HG03571 (cell line): ENCODE data around the gene GOLGA6A.
"Not testable (repeated sequence)": the region's sequence is repeated elsewhere in the genome, so short reads cannot be mapped to it uniquely, and the experiment has no call there.

ENCODE experiments used
- ATAC-seq: cut with Tn5 transposase; IDR thresholded peaks from one replicate; pipeline ENCODE4 v1.9.1; 2021; ENCODE audit not compliant: unreplicated experiment

The GOLGA6A gene, protein sequence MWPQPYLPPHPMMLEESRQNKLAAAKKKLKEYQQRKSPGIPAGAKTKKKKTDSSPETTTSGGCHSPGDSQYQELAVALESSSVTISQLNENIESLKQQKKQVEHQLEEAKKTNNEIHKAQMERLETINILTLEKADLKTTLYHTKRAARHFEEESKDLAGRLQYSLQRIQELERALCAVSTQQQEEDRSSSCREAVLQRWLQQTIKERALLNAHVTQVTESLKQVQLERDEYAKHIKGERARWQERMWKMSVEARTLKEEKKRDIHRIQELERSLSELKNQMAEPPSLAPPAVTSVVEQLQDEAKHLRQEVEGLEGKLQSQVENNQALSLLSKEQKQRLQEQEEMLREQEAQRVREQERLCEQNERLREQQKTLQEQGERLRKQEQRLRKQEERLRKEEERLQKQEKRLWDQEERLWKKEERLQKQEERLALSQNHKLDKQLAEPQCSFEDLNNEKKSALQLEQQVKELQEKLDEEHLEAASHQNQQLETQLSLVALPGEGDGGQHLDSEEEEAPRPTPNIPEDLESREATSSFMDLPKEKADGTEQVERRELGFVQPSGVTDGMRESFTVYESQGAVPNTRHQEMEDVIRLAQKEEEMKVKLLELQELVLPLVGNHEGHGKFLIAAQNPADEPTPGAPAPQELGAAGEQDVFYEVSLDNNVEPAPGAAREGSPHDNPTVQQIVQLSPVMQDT

DNA sequence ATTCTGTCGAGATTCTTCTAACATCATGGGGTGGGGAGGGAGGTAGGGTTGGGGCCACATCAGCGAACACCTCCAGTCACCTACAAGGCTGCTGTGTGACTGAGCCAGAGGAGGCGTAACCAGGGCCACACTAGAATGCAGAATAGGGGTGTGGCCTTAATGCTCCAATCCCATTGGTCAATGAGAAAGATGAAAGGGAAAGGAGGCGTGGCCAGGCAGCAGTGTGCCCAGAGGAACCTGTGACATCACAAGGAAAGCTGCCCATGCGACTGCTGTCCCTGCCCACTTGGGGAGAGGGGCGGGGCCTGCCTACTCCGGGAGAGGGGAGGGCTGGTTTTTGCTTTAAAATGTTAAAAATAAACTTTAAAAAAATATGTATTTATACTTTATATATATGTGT lies at the start of gene GOLGA6A:
Gene GOLGA6A (minus strand): TSS at position 101 of the 400 bp plus-strand sequence. CDS start 41 bp downstream, at position 60.
- ATAC-seq, result not testable (repeated sequence)

DNA sequence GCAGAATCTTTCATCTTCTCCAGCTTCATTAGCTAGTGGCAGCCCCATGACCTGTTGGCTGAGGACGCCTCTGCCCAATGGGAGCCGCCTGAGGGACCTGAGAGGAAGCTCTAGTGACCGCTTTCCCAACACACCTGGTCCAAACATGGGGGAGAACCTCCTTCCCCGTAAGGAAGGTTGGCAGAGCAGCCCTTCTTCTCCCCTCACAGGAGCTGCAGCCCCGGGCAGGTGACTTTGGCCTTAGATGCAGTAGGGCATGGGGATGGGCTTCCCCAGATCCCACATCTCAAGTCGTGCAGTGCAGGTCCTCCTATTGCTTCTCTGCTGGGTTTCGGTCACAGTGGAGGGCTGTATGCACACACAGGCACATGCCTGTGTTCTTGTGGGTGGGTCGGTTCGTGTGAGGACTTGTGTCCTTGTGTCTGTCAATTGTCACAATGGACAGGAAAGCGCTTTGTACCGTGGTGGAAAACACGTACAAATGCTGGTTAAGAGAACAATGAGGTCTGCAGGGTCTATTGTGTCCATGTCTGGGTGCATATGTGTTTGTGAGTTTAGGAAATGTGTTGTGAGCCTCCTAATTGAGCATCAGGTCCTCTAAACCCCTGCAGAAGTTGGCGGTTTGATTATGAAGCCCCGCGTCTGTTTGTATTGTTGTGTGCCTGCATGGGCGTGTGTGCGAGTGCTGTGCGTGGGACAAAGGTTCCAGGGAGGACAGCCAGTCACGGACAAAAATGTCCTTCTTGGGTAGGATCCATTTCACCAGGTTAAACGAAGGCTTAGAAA lies 49.5 kb upstream of the GOLGA6A start:
- no peak for ATAC-seq

DNA sequence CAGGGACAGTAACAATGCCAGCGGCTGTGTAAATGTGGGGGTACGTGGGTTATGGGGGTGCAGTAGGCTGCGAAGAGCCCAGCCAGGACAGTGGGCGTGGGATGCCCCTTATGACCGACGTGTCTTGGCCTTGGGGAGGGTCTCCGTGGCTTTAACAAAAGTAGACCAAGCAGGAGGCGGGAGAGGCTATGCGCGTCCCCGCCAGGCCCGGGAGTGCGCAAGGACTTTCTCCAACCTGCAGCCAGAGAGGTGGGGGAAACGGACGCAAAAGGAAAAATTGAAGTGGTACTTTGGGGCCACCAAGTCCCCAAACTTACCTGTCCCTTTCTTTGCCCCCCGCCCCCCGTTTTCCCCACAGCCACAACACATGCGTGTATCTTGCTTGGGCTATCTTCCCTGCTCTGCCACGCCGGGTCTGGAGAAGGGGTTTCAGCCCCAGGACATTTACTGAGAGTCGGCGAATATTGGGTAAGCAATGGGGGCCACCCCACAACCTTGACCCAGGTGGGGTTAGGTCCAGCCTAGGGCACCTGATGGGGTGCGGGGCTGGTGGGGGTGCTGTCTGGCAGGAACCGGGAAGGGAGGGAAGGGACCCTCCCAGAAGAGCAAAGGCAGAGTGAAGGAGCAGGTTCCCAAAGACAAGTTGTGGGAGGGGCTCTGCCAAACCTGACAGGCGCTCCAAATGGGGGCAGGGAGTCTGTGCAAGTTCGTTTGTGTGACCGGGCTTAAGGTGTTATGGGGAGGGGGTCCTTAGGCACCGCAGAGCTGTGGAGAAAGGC lies 48.7 kb upstream of the GOLGA6A start:
- ATAC-seq, result no peak

DNA sequence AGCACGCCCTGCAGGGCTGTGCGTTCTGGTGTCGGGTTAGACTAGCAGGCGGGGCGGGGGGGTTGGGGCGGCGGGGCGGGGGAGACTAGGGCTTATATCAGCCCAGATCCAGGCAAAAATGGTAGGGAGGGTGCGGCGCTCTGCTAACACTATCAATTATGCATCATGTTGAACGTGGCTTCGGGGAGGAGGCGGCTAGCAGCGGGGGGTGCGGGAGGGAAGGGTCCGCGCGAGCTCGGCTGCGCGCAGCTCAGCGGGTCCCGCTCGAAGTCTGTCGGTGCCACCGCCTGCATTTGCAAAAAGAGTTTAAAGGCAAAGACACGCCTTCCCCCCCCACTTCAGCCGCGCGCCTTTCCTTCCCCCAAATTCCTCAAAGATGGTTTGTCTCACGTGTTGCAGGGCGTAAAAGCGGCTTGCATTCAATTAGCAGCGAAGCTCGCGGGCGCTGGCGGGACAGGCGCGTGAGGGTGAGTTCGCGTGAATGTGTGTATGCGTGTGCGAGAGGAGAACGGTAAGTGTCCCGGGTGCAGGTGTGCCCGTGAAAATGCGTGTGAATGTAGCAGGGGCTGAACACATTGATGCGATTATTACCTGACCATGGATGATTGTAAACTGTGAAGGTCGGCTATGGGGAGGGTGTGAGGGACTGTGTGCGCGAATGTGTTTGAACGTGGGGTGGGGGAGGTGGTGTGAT lies 48.0 kb upstream of the GOLGA6A start, which contains the start of gene ISLR2:
Gene ISLR2 (plus strand): TSS at position 432 of the 694 bp plus-strand sequence. CDS start 2,169 bp downstream, outside the sequence.
- no peak for ATAC-seq

DNA sequence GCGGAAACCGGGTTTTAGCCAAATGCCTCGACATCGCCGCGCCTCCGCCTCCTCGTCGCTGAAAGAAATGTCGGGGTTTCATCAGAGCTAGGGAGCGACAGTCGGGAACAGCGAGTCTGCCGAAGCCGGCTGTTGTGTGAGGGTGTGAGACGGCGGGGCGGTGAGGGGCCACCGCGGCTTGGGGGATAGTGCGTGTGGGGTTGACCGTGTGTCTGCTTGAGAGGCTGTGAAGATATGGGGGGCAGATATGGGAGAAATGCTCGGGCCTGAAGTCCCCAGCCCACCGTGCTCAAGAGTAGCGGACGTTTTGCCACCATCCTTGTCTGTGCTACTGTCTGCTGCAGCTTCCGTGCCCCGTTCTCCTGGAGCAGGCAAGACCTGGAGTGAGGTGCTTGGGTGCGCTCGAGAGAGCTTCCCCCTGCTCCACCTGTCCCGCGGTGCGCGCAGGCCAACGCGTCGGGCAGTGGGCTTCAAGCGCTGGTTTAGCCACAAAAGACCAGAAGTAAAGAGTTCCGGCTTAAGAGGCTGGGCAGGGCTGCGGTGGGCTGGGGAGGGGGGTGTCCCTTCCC lies 47.3 kb upstream of the GOLGA6A start:
- ATAC-seq, result no peak

DNA sequence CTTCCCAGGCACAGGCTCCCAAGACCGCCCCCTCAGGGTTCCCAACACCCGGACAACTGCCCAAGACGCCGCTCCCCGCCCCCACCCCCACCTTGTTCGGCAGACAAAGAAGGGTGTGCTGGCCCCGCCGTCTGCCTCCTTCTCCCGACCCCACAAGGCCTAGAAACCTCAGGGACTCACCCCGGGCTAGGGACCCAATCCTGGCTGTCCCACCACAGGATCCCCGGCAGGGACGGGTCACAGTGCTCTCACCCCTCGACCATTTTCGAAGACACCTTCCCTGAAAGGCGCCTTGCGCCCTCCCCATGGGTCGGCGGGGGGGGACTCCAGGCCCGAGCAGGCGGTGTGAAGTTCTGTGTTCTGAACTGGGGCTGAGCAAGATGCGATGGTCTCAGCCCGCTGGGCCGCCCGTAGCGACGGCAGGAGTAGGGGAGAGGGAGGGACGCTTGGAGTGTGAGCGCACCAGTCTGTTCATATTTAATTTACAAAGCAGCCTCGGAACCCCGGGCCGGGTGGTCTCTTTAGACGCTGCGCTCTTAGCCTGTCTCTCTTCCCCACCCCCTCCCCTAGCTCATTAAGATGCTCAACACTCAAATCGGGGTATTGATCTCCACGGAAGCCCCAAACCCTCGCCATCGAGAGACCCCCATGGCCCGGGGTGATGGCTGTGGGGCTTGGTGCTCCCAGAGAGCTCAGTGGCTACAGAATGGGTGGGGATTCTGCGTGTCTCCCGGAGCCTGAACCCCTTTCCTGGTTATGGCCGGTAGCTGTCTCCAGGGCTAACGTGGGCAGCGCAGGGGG lies 46.6 kb upstream of the GOLGA6A start:
- no peak for ATAC-seq

DNA sequence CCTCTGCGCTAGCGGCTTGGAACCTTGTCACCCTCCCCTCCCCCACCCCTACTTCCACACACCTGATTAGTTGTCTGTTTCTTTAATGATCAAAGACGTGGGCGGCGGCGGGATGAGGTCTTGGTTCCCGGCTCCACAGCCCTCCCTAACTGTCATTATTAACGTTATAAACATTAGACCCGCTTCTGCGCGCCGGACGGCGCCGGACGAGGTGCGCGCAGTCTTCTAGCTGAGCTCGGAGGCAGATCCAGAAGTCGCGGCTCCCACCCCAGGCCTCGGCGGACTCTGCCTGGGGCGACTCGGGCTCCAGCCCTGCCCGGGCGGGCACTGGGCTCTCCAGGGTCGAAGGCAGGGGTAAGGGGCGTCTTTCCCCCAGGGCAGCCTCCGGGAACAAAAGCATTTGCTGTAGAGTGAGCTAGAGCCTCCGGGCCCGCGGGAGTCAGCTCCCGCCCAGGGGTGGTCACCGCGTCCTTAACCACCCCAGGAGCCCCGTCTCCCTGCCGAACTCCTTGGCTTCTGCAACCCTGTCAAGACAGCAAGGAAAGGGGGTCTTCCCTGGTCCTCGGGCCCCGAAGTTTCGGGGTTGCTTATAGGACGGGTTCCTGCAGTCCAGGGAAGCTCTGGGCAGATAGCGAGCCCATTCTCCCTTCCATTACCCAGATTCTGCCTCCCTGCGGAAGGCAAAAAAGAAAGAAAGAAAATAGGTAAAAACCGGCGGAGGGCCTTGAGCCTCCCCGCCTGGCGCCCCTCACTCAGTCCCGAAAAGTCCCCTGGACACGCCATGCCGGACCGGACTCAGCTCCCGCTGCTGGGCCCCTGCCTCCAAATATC lies 45.8 kb upstream of the GOLGA6A start:
- ATAC-seq, result no peak

DNA sequence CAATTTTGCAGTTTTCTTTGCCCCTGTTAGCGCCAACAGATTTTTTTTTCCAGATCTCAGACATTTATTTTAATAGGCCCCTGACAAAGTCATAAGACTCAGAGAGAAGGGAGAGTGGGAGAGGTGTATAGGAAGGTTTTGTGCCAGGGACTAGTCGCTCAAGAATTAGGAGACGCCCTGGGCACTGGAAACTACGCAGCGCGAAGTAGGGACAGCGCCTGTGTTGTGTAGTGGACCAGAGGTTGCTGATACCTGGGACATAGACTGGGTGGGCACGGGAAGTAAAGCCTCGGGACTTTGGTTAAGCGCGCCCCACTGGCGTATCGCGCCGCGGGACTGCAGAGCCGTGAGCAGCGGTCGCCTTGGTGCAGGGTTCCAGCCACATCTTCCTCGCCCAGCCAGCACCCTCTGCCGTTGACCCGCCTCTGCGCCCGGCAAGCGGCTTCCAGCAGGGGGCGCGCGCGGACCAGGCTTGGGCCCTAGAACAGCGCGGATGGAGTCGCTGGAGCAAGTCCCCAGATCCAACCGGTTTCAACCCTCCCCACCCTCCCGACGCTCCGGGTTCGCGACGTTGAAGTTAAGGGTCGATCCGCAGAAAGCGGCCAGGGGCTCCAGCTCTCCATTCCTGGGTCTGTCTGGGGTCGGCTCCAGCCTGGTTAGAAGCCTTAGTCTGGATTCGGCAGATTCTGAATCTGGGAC lies 45.1 kb upstream of the GOLGA6A start:
- no peak for ATAC-seq

DNA sequence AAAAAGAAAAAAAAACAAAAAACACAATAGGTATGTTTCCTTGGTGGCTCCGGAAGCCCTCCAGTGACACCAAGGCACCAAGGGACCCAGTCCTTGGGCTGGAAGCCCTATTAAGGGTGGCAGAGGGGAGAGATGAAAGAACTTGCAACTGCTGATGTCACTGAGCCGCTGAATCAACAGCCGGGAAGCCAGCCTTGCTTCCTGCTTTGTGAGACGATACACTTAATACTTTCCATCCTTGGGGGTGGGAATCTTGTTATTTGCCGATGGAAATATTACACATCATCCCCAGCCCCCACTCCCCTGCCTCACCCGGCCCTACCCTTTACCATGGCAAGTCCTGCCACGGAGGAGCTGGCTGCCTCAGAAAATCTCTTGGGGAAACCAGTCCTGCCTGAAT lies 42.4 kb upstream of the GOLGA6A start:
- no peak for ATAC-seq

DNA sequence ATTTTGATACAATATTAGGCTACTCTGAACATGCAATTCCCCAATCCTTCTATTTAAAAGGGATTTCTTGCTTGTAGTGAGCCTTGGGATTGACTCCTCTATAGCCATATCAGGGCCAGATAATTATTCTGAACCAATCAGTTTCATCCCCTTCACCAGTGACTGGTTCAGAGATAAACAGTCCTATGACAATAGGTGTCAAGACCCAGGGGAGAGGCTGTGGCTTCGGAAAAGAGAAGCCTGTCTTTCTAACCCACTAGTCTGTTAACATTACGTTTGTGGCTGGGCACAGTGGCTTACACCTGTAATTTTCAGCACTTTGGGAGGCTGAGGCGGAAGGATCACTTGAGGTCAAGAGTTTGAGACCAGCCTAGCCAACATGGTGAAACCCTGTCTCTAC lies 41.8 kb upstream of the GOLGA6A start:
- no peak for ATAC-seq

DNA sequence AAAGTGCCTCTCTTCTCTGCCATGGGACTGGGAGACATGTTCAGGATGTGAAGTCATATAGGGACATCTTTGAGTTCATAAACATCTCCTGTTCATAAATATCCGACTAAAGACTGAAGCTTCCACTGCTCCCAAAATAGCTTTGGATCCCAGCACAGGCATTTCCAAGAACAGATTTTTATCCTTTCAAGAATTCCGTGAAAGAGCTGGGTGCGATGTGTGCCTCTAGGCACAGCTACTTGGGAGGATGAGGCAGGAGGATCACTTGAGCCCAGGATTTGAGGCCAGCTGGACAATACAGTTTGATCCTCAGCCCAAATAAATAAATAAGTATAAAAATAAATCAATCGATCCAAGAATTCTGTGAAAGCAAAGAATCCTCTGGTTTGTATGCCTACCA lies 41.3 kb upstream of the GOLGA6A start:
- ATAC-seq, result no peak

DNA sequence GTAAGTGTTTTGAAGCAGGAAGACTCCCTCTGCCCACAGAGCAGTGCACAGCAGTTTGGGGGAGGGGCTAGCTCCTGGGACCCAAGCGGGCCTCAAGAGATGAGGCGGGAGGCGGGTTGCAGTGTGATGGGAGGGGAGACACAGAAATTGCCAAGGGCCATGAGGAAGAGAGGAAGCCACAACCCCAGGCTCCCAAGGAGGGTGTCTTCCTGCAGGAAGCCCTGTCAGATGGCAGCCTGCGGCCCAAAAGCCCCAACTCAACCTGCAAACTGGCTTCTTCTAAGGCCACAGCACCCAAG lies 40.7 kb upstream of the GOLGA6A start:
- ATAC-seq, result no peak

DNA sequence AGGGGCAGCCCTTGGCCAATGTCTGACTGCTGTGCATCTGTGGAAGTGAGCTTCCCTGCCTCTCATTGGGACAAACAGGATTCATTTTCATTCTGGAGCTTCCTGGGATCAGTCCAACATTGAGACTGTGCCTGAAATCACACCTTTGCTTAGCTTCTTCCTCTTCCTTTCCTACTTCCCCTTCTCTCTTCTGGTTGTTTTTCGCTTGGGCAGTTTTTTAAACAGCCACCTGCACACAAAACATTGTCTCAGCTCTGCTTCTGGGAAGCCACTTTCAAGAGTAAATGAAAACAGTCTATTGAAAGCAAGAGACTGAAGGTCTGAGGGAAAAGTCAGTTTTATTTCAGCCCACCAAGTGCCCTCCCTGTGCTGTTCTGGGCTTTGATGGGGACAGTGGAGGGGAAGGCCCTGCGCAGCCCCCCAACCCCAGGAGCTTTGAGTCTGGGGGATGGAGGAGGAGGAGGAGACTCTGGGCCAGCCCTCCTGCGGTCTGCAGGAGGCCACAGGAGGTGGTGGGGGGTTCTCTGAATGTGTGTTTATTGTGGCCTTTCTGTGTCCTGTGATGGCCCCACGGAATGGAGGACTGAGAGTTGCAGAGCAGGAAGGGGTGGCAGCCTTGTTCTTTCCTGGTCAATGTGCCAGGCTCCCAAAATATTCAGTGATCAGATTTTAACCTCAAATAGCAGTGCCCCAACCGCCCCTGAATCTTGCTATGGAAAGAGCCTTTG lies 40.2 kb upstream of the GOLGA6A start:
- ATAC-seq, result no peak

DNA sequence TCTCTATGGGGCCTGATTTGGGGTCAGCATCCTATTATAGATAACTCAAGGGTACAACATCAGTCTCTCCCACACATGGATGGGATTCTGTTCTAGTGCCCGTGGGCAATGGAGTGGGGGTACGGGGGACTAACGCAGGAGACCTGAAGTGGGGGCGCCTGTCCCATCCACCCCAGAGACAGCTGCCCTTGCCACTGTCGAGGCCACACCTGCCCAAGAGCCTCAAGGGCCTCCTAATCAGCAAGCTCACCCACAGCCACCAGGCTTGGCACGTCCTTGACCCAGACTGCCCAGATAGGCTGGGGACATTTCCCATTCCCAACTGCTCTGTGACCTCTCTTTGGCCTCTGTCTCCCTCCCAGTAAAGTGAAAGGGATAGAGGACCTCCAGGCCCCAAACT lies 39.5 kb upstream of the GOLGA6A start:
- no peak for ATAC-seq

DNA sequence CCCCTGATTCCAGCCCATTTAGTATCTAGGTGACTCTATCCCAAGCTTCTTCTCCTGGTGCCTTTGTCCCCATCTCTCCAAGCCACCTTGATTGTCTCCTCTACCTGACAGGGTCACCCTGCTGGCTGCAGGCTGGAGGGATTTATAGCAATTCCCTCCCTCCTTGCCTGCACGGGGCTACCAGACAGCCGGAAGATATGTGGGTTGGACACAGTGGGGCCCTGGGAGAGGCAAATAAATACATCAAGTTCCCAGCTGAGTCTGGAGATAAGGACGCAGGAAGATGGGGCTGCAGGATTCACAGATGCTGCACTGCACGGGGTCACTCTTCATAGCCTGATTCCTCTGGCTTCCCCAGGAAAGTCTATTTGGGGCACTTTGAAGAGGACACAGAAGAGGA lies 38.7 kb upstream of the GOLGA6A start:
- no peak for ATAC-seq

DNA sequence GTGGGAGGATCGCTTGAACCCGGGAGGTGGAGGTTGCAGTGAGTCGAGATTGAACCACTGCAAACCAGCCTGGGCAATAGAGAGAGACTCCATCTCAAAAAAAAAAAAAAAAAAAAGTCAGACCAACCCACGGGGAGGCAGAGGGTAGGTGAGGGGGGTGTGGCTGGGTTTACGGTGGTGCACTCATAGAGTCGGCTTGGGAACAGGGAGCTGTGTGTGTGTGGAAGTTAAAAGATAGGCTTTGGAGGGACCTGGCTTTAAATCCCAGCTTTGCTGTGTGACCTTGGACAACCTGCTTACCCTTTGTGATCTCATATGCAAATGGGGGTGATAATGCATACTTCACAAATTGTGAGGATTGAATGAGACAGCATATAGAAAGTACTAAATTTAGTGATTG lies 38.1 kb upstream of the GOLGA6A start:
- ATAC-seq, result no peak

DNA sequence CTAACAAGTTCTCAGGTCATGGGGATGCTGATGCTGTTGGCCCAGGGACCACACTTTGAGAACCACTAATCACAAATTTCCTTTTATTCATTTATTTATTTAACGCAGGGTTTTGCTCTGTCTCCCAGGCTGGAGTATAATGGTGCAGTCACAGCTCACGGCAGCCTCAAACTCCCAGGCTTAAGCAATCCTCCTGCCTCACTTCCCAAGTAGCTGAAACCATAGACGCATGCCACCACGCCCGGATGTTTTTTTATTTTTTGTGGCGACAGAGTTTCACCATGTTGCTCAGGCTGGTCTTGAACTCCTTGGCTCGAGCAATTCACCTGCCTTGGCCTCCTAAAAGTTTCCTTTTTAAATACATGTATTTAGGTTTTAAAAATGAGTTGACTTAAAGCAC lies 27.4 kb upstream of the GOLGA6A start:
- no peak for ATAC-seq
